K562 (cell line): ENCODE results near the gene RASGRP1. TPM values are rescaled to one million over a fixed set of nuclear protein-coding genes. Genes with fewer than 3 reads are reported as not detected.

ENCODE experiments used
- ATAC-seq: fragments of 200-7000 bp; cut with Tn5 transposase; 3 replicates; pipeline ENCODE4 v1.9.1; 2020; ENCODE audit warnings: moderate library complexity
- BruUV-seq: library from RNA; stranded (reverse); fragments of 400-500 nt; replicated peaks from 2 replicates; lab custom pipeline; 2021; lab: Mats Ljungman, UMichigan
- CTCF ChIA-PET: fragments of 300-600 bp; formaldehyde crosslinking; extraction: SDS; loops from one replicate; lab custom pipeline; 2021; ENCODE audit warnings: low intra/inter-chr PET ratio; lab: Yijun Ruan, JAX
- POLR2A ChIA-PET: fragments of 300-600, 350-650 bp; sonication (Branson Sonifier 250); formaldehyde crosslinking; extraction: SDS; loops from one replicate; lab custom pipeline; 2021; ENCODE audit warnings: antibody characterized with exemption, inconsistent platforms; lab: Yijun Ruan, JAX
- DNase-seq, 4 experiments: peaks; one replicate each; pipeline versions ENCODE4 v3.0.0 to v3.0.0-alpha.2; 2011 to 2018; ENCODE audit warnings: low spot score in 3 of 4, mixed read lengths in 3 of 4; ENCODE audit errors: extremely low read depth in 1 of 4
- FAIRE-seq: peaks from 2 replicates; lab custom pipeline; 2011; peaks lifted over from hg19 to GRCh38; lab: Jason Lieb, UNC
- H2AFZ ChIP-seq: 2 replicates; pipeline ENCODE4 v1.6.0; 2011; ENCODE audit warnings: low read depth, low read length, control low read depth, inconsistent platforms
- H3K27ac ChIP-seq: fragments of 200-600 bp; 3 replicates; pipeline ENCODE4 v1.8.0; 2011; ENCODE audit warnings: low read depth, mild to moderate bottlenecking, control low read depth, inconsistent platforms, low read length, moderate library complexity, mixed read lengths; ENCODE audit errors: extremely low read depth
- H3K27me3 ChIP-seq, 2 experiments: fragments of 300-600 bp in 1 of 2; 2 replicates in 1 of 2; 3 replicates in 1 of 2; pipeline versions ENCODE4 v1.6.0 to v1.8.0; 2011; ENCODE audit warnings: inconsistent platforms in 2 of 2, low read length in 2 of 2, mild to moderate bottlenecking in 1 of 2, mixed read lengths in 1 of 2, moderate library complexity in 1 of 2; ENCODE audit not compliant: control insufficient read depth in 2 of 2, insufficient read depth in 2 of 2
- H3K36me3 ChIP-seq: fragments of 300-600 bp; 3 replicates; pipeline ENCODE4 v1.8.0; 2011; ENCODE audit warnings: mild to moderate bottlenecking, low read length, inconsistent platforms; ENCODE audit not compliant: control insufficient read depth, insufficient read depth
- H3K4me1 ChIP-seq, 2 experiments: fragments of 200-600 bp in 1 of 2; replicated peaks in 1 of 2; 2 replicates in 1 of 2; 3 replicates in 1 of 2; pipeline versions ENCODE4 v1.5.1 to v1.8.0; 2011; ENCODE audit warnings: inconsistent platforms in 2 of 2, low read length in 2 of 2, mild to moderate bottlenecking in 1 of 2, mixed read lengths in 1 of 2, moderate library complexity in 1 of 2; ENCODE audit not compliant: control insufficient read depth in 2 of 2, insufficient read depth in 2 of 2
- H3K4me2 ChIP-seq: 2 replicates; pipeline ENCODE4 v1.6.1; 2011; ENCODE audit warnings: low read length, control low read depth, inconsistent platforms, mixed read lengths; ENCODE audit not compliant: insufficient read depth
- H3K4me3 ChIP-seq: fragments of 200-600 bp; sonication (generic), shearing (Covaris generic); 2 replicates; pipeline ENCODE4 v1.5.1; 2016; ENCODE audit warnings: control low read depth, inconsistent platforms
- H3K79me2 ChIP-seq: fragments of 200-600 bp; 3 replicates; pipeline ENCODE4 v1.8.0; 2011; ENCODE audit warnings: low read length, inconsistent platforms; ENCODE audit not compliant: control insufficient read depth, insufficient read depth
- H3K9ac ChIP-seq, 2 experiments: 2 replicates each; pipeline versions ENCODE4 v1.6.0 to v1.6.1; 2011; ENCODE audit warnings: low read depth in 2 of 2, low read length in 2 of 2, control low read depth in 1 of 2, inconsistent platforms in 1 of 2, mild to moderate bottlenecking in 1 of 2, mixed read lengths in 1 of 2; ENCODE audit not compliant: insufficient read depth in 1 of 2
- H3K9me1 ChIP-seq: one replicate; pipeline ENCODE4 v1.6.0; 2011; ENCODE audit warnings: inconsistent platforms, mild to moderate bottlenecking, low read length, moderate library complexity; ENCODE audit not compliant: control insufficient read depth, insufficient read depth
- H3K9me3 ChIP-seq: replicated peaks from 2 replicates; pipeline ENCODE4 v1.5.1; 2011; ENCODE audit warnings: low read depth, low read length, inconsistent platforms; ENCODE audit not compliant: control insufficient read depth, insufficient read depth
- H4K20me1 ChIP-seq: replicated peaks from 2 replicates; pipeline ENCODE4 v1.6.1; 2011; ENCODE audit warnings: low read length, inconsistent platforms, mixed read lengths; ENCODE audit not compliant: control insufficient read depth, insufficient read depth
- C11orf30 ChIP-seq: fragments of 450-650 bp; IDR thresholded peaks from 2 replicates; pipeline ENCODE4 v1.6.1; 2016; ENCODE audit warnings: low read depth, mild to moderate bottlenecking
- CCNT2 ChIP-seq: IDR thresholded peaks from 2 replicates; pipeline ENCODE4 v1.6.1; 2011; ENCODE audit warnings: borderline replicate concordance, low read depth, mild to moderate bottlenecking, moderate library complexity, mixed read lengths, low read length; ENCODE audit not compliant: insufficient read length; ENCODE audit errors: extremely low read depth
- FOXJ3 ChIP-seq: sonication (generic); formaldehyde crosslinking; IDR thresholded peaks from 2 replicates; pipeline ENCODE4 v1.4.0; 2020; ENCODE audit warnings: mild to moderate bottlenecking, missing genetic modification reagents
- FOXM1 ChIP-seq, 2 experiments: fragments of 450-650 bp in 1 of 2; sonication (generic) in 1 of 2; formaldehyde crosslinking in 1 of 2; IDR thresholded peaks; 2 replicates each; pipeline versions ENCODE4 v1.6.1 to v1.9.0; 2017 to 2022; ENCODE audit warnings: low read depth in 2 of 2, mild to moderate bottlenecking in 2 of 2, missing genetic modification reagents in 1 of 2, moderate library complexity in 1 of 2
- MEF2A ChIP-seq: IDR thresholded peaks from 2 replicates; pipeline ENCODE4 v1.6.1; 2011; ENCODE audit warnings: low read depth, mild to moderate bottlenecking, low read length, moderate library complexity; ENCODE audit not compliant: control insufficient read depth
- SMARCA5 ChIP-seq: fragments of 450-650 bp; IDR thresholded peaks from 2 replicates; pipeline ENCODE4 v1.6.1; 2016
- SMARCE1 ChIP-seq: fragments of 450-650 bp; IDR thresholded peaks from 2 replicates; pipeline ENCODE4 v1.7.1; 2016; ENCODE audit warnings: mild to moderate bottlenecking
- TCF7 ChIP-seq: sonication (generic); IDR thresholded peaks from 2 replicates; pipeline ENCODE4 v1.6.1; 2016; ENCODE audit warnings: antibody characterized with exemption, borderline replicate concordance
- WGBS: fragments of 100-300 bp; shearing (Covaris generic); methylation state at CpG from one replicate; pipeline ENCODE4 v1.1.6; 2016; ENCODE audit warnings: low coverage, mixed read lengths; ENCODE audit not compliant: insufficient coverage; ENCODE audit errors: missing lambda C conversion rate; 5-methylcytosine and 5-hydroxymethylcytosine counted together
- in situ Hi-C: fragments of 300-500 bp; cut with MboI; formaldehyde crosslinking; loops from 4 replicates; pipeline ENCODE4 v1.15.0; 2018; ENCODE audit warnings: inconsistent platforms, mixed read lengths
- intact Hi-C: fragments of 100-400 bp; cut with micrococcal nuclease; formaldehyde crosslinking; loops from 2 replicates; pipeline ENCODE4 v1.14.2; 2022
- polyA plus RNA-seq, 8 experiments: library from polyadenylated mRNA; depleted of rRNA in 4 of 8; stranded (reverse) in 5 of 8; unstranded in 3 of 8; fragments of >200 nt; fragmentation: Nextera tagmentation in 2 of 8; fragmentation: Illumina TruSeq in 1 of 8; extraction: Ambion mirVana in 2 of 8; extraction: Trizol in 1 of 8; gene quantifications; 2 replicates each; pipeline versions ENCODE4 v1.2.1 to v1.2.3, GENCODE V29; 2011 to 2014; ENCODE audit warnings: inconsistent platforms in 1 of 8, missing spikeins in 1 of 8
- total RNA-seq, 7 experiments: library from RNA; depleted of rRNA in 6 of 7; stranded (reverse); fragments of >200 nt in 6 of 7; fragmentation: Illumina TruSeq in 2 of 7; extraction: Trizol in 2 of 7; gene quantifications; 2 replicates each; pipeline versions ENCODE4 v1.2.1 to v1.2.3, GENCODE V29; 2011 to 2021; ENCODE audit warnings: low replicate concordance in 1 of 7
- TF ChIP-seq, protein P1 (sequence below), 2 experiments: fragments of 450-650 bp in 1 of 2; sonication (generic) in 1 of 2; formaldehyde crosslinking in 1 of 2; IDR thresholded peaks; 2 replicates each; pipeline versions ENCODE4 v1.7.1 to v1.9.0; 2016 to 2022; ENCODE audit warnings: inconsistent platforms in 1 of 2, mild to moderate bottlenecking in 1 of 2, missing genetic modification reagents in 1 of 2

Gene RASGRP1
- total and polyA plus RNA-seq, 9 of the 15 experiments (the other 6 are each of a cell fraction or from before 2014, with no cell fraction given): 0.14 to 0.72 (median 0.31) TPM

DNA sequence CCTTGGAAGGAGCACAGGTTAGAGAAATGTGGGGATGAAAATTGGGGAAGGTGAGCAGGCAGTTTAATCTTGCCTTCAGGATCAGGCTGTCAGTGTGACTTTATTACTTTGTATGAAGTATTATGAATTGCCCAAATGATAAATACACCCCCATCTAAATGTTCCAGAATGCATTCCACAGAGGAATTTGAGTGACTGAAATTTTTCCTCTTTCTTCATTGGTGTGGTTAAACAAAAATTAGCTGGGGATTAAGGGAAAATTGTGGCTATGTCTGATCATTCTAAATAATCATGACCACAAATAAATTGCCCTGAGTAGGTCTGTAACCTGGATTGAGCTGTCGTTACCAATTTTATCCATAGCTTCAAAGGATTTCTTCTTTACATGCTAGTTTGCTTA lies 77.2 kb downstream of the RASGRP1 start:
- in situ Hi-C loops: no loop called here
- Histone ChIP-seq H3K27ac (no peak overlapping the region), H3K79me2 (no peaks in the 10 kb centered on the region)

More for the DNA sequence above, 77.2 kb downstream of the RASGRP1 start:
- Histone ChIP-seq H3K4me1 (no peaks in the 10 kb centered on the region), H2AFZ (no peak overlapping the region), H3K36me3 (peaks cover 31% of the 10 kb centered on the region; the same call in 2 of the 3 replicates), H3K9me3 (no peaks in the 10 kb centered on the region), H4K20me1 (no peaks in the 10 kb centered on the region)
- intact Hi-C loops: no loop called here
- FAIRE-seq: no peak
- CTCF ChIA-PET: interaction anchor here (0.6 kb wide), 1 partner anchor 492 kb away, joined by 3 read pairs; no protein-coding TSS in a partner anchor
- WGBS: 94% methylated on average over 1 of the region's 1 CpG
- TF ChIP-seq SMARCE1: no peak
- TF ChIP-seq, protein P1, sequence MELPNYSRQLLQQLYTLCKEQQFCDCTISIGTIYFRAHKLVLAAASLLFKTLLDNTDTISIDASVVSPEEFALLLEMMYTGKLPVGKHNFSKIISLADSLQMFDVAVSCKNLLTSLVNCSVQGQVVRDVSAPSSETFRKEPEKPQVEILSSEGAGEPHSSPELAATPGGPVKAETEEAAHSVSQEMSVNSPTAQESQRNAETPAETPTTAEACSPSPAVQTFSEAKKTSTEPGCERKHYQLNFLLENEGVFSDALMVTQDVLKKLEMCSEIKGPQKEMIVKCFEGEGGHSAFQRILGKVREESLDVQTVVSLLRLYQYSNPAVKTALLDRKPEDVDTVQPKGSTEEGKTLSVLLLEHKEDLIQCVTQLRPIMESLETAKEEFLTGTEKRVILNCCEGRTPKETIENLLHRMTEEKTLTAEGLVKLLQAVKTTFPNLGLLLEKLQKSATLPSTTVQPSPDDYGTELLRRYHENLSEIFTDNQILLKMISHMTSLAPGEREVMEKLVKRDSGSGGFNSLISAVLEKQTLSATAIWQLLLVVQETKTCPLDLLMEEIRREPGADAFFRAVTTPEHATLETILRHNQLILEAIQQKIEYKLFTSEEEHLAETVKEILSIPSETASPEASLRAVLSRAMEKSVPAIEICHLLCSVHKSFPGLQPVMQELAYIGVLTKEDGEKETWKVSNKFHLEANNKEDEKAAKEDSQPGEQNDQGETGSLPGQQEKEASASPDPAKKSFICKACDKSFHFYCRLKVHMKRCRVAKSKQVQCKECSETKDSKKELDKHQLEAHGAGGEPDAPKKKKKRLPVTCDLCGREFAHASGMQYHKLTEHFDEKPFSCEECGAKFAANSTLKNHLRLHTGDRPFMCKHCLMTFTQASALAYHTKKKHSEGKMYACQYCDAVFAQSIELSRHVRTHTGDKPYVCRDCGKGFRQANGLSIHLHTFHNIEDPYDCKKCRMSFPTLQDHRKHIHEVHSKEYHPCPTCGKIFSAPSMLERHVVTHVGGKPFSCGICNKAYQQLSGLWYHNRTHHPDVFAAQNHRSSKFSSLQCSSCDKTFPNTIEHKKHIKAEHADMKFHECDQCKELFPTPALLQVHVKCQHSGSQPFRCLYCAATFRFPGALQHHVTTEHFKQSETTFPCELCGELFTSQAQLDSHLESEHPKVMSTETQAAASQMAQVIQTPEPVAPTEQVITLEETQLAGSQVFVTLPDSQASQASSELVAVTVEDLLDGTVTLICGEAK (IDR thresholded peaks at IDR 0.05): no peak
- TF ChIP-seq, protein P1 (CRISPR knock-in tag; IDR thresholded peaks at IDR 0.05): no peak
- no peak for TF ChIP-seq MEF2A
- TF ChIP-seq FOXJ3 (CRISPR knock-in tag): no peak
- TF ChIP-seq TCF7: no peak
- TF ChIP-seq FOXM1 (IDR thresholded peaks at IDR 0.05; ENCODE audit: low read depth): no peak
- TF ChIP-seq FOXM1 (CRISPR knock-in tag; IDR thresholded peaks at IDR 0.05; ENCODE audit: low read depth): no peak
- no peak for TF ChIP-seq C11orf30
- no peak for TF ChIP-seq SMARCA5
- no peak for TF ChIP-seq CCNT2
- TF ChIP-seq, all 486 proteins: peak for 0
- Histone ChIP-seq H3K9me1 (no peaks in the 10 kb centered on the region), H3K4me3 (no peak overlapping the region), H3K9ac (no peak overlapping the region), H3K4me2 (no peak overlapping the region), H3K27me3 (no peaks in the 10 kb centered on the region)
- POLR2A ChIA-PET: no interaction called here
- DNase-seq (no peak), ATAC-seq (no peak)
- no TSS peak for BruUV-seq
